SK-N-SH (cell line): ENCODE results near the gene KRT2. TPM values are rescaled to one million over a fixed set of nuclear protein-coding genes. Genes with fewer than 3 reads are reported as not detected.

Experiments used
- CTCF ChIA-PET: fragments of 300-600, 350-600 bp; formaldehyde crosslinking; extraction: SDS; loops from one replicate; lab custom pipeline; 2021; lab: Yijun Ruan, JAX
- POLR2A ChIA-PET: fragments of 350-600 bp; sonication (Branson Sonifier 250); formaldehyde crosslinking; extraction: SDS; loops from one replicate; lab custom pipeline; 2020; ENCODE audit warnings: antibody characterized with exemption, inconsistent platforms; lab: Yijun Ruan, JAX
- DNase-seq: peaks from one replicate; pipeline ENCODE4 v3.0.0; 2012
- H2AFZ ChIP-seq: fragments of 200-600 bp; sonication (generic); 2 replicates; pipeline ENCODE4 v1.8.1; 2016; ENCODE audit warnings: antibody characterized with exemption, mild to moderate bottlenecking, low read depth
- H3F3A ChIP-seq: fragments of 200-600 bp; sonication (generic); replicated peaks from 2 replicates; pipeline ENCODE3; 2016; ENCODE audit warnings: antibody characterized with exemption, mild to moderate bottlenecking; ENCODE audit not compliant: insufficient read depth
- H3K27ac ChIP-seq, 2 experiments: fragments of 200-500 bp in 1 of 2; fragments of 200-600 bp in 1 of 2; sonication (Bioruptor generic) in 1 of 2; sonication (generic), shearing (Covaris generic) in 1 of 2; 2 replicates each; pipeline versions ENCODE4 v1.5.1 to v1.6.1; 2014 to 2016; ENCODE audit warnings: low read depth in 2 of 2, inconsistent platforms in 1 of 2, low read length in 1 of 2, mild to moderate bottlenecking in 1 of 2, mixed read lengths in 1 of 2
- H3K27me3 ChIP-seq: fragments of 200-600 bp; sonication (generic), shearing (Covaris generic); 2 replicates; pipeline ENCODE4 v1.6.1; 2016; ENCODE audit warnings: mixed run types; ENCODE audit not compliant: insufficient read depth
- H3K36me3 ChIP-seq, 2 experiments: fragments of 200-500 bp in 1 of 2; fragments of 200-600 bp in 1 of 2; sonication (Bioruptor generic) in 1 of 2; sonication (generic) in 1 of 2; replicated peaks in 1 of 2; 2 replicates each; pipeline versions ENCODE3 to v1.5.1; 2014 to 2016; ENCODE audit warnings: low read length in 1 of 2, mild to moderate bottlenecking in 1 of 2; ENCODE audit not compliant: insufficient read depth in 2 of 2, control insufficient read depth in 1 of 2
- H3K4me1 ChIP-seq, 2 experiments: fragments of 200-500 bp in 1 of 2; fragments of 200-600 bp in 1 of 2; sonication (Bioruptor generic) in 1 of 2; sonication (generic), shearing (Covaris generic) in 1 of 2; 2 replicates each; pipeline versions ENCODE4 v1.5.1 to v1.6.1; 2014 to 2016; ENCODE audit warnings: low read depth in 1 of 2, low read length in 1 of 2, mixed run types in 1 of 2; ENCODE audit not compliant: insufficient read depth in 2 of 2, control insufficient read depth in 1 of 2
- H3K4me2 ChIP-seq: fragments of 200-600 bp; sonication (generic), shearing (Covaris generic); 2 replicates; pipeline ENCODE4 v1.6.1; 2017; ENCODE audit warnings: mixed run types
- H3K4me3 ChIP-seq, 2 experiments: fragments of 200-500 bp in 1 of 2; fragments of 200-600 bp in 1 of 2; sonication (Bioruptor generic) in 1 of 2; sonication (generic), shearing (Covaris generic) in 1 of 2; 2 replicates each; pipeline versions ENCODE4 v1.5.1 to v1.8.1; 2014 to 2016; ENCODE audit warnings: low read depth in 2 of 2, inconsistent platforms in 1 of 2, low read length in 1 of 2, mild to moderate bottlenecking in 1 of 2, mixed read lengths in 1 of 2, moderate library complexity in 1 of 2
- H3K79me2 ChIP-seq: fragments of 200-600 bp; sonication (generic); 2 replicates; pipeline ENCODE4 v1.8.1; 2017; ENCODE audit warnings: mild to moderate bottlenecking; ENCODE audit not compliant: insufficient read depth
- H3K9ac ChIP-seq: fragments of 200-600 bp; sonication (generic); 2 replicates; pipeline ENCODE4 v1.6.1; 2017; ENCODE audit warnings: mixed run types
- H3K9me2 ChIP-seq: fragments of 200-600 bp; sonication (generic); 2 replicates; pipeline ENCODE4 v1.6.1; 2017; ENCODE audit warnings: mixed run types
- H3K9me3 ChIP-seq: fragments of 200-600 bp; sonication (generic); 2 replicates; pipeline ENCODE4 v1.6.1; 2017; ENCODE audit warnings: mixed run types, mild to moderate bottlenecking, moderate library complexity
- H4K20me1 ChIP-seq: fragments of 200-600 bp; sonication (generic); 2 replicates; pipeline ENCODE4 v1.6.1; 2017; ENCODE audit warnings: mild to moderate bottlenecking, mixed run types; ENCODE audit not compliant: insufficient read depth
- CHD2 ChIP-seq: fragments of 150-350 bp; IDR thresholded peaks from 2 replicates; pipeline ENCODE4 v1.6.1; 2018; ENCODE audit warnings: low read length; ENCODE audit not compliant: partially characterized antibody
- EP300 ChIP-seq, 2 experiments: IDR thresholded peaks; 2 replicates each; pipeline versions ENCODE4 v1.4.0 to v1.6.1; 2012; ENCODE audit warnings: borderline replicate concordance in 1 of 2, low read depth in 1 of 2, low read length in 1 of 2
- FOXJ3 ChIP-seq: sonication (generic); formaldehyde crosslinking; IDR thresholded peaks from 2 replicates; pipeline ENCODE4 v1.5.1; 2020; ENCODE audit warnings: mild to moderate bottlenecking, missing genetic modification reagents
- FOXM1 ChIP-seq: IDR thresholded peaks from 2 replicates; pipeline ENCODE4 v1.4.0; 2012; ENCODE audit warnings: low read depth, mild to moderate bottlenecking
- GATA2 ChIP-seq: sonication (generic); formaldehyde crosslinking; IDR thresholded peaks from 2 replicates; pipeline ENCODE4 v1.5.0; 2020; ENCODE audit warnings: mild to moderate bottlenecking, missing genetic modification reagents
- IRF3 ChIP-seq: fragments of 150-350 bp; IDR thresholded peaks from 2 replicates; pipeline ENCODE4 v1.6.1; 2016; ENCODE audit warnings: mild to moderate bottlenecking, low read depth, low read length
- MEF2A ChIP-seq: IDR thresholded peaks from 2 replicates; pipeline ENCODE4 v1.4.0; 2012; ENCODE audit warnings: low read depth, borderline replicate concordance
- NFIC ChIP-seq: IDR thresholded peaks from 2 replicates; pipeline ENCODE4 v1.4.0; 2012; ENCODE audit warnings: borderline replicate concordance
- POLR2AphosphoS5 ChIP-seq: IDR thresholded peaks from 2 replicates; pipeline ENCODE4 v1.6.1; 2012; ENCODE audit warnings: low read depth, low read length
- RCOR1 ChIP-seq: fragments of 150-350 bp; IDR thresholded peaks from 2 replicates; pipeline ENCODE4 v1.6.1; 2017; ENCODE audit warnings: antibody characterized with exemption, low read length
- RFX5 ChIP-seq: IDR thresholded peaks from 2 replicates; pipeline ENCODE4 v1.6.1; 2012; ENCODE audit warnings: mild to moderate bottlenecking, improper control_type of control experiment, low read length
- SMC3 ChIP-seq: IDR thresholded peaks from 2 replicates; pipeline ENCODE4 v1.6.1; 2012; ENCODE audit warnings: low read depth, low read length, improper control_type of control experiment
- TAF1 ChIP-seq: IDR thresholded peaks from 2 replicates; pipeline ENCODE4 v1.6.1; 2012; ENCODE audit warnings: low read depth, mild to moderate bottlenecking, low read length, moderate library complexity, borderline replicate concordance
- TCF12 ChIP-seq: IDR thresholded peaks from 2 replicates; pipeline ENCODE4 v1.4.0; 2012
- USF1 ChIP-seq: IDR thresholded peaks from 2 replicates; pipeline ENCODE4 v1.4.0; 2012; ENCODE audit warnings: low read depth, borderline replicate concordance
- WGBS: methylation state at CpG from one replicate; pipeline ENCODE4 v1.1.6; 2017; ENCODE audit warnings: low lambda C conversion rate; 5-methylcytosine and 5-hydroxymethylcytosine counted together
- polyA plus RNA-seq, 3 experiments: library from polyadenylated mRNA; depleted of rRNA; stranded (reverse); fragments of >200 nt; gene quantifications; 2 replicates each; pipeline ENCODE4 v1.2.3, GENCODE V29; 2012
- TF ChIP-seq, protein P1 (sequence below): IDR thresholded peaks from 2 replicates; pipeline ENCODE4; 2012

Gene KRT2
- polyA plus RNA-seq, 1 of the 3 experiments (the other 2 are of a cell fraction) = not detected

DNA sequence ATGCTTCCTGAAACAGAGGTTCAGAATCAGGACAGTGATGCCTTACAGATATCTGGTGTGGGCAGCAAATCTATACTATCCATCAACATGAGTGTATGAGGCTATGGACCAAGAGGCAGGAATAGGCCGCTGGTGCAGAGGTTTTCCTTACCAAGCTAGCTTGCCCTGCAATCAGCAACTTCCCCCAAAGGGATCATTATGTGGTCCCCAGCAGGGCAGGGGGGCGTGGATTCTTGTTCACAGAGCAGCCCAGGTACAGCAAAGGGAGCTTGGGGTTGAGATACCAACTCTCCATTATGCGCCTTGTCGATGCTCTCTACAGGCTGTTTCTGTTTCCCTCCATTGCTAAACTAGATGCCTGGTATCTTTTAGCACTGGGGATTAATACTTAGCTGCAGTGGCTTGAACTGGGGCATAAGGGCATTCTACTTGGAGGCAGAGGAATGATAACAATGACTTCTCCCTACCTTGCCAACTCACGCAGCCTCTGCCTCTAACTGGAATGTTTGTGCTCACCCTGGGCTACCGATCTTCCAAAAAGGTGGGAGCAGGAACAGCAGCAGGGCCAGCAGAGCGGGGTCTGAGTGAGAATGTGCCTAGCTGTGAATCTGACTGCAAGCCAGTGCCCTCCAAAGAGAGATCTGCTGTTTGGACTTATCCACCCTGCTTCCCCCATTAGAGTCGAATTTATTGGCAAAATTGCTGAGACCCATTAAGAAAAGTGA, 38.5 kb upstream of the KRT2 start:
- CTCF ChIA-PET = interaction anchor here (0.7 to 1.2 kb wide), 3 partner anchors 9 to 311 kb away, joined by 3 to 5 read pairs (median 4); partner anchors contain the start of gene KRT1
- peaks cover 50% of the 10 kb centered on the region for H3K27me3 ChIP-seq

DNA sequence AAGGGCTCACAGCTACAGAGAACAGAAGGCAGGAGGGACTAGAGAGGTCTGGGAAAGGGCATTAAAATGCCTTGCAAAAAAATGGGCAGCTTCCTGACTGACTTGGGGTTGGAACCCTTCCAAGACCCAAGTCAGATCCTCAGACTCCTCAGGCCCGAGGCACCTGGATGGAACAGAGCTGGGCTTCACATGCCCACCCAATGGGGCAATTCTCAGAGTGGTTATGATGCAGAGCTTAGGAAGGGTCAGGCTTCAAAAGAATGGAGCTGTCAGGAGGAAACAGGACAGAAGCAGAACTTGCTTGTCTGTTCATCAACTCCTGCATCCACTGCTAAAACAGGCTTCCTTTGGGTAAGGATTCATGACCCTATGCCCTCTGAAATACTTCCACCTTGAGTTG, 37.9 kb upstream of the KRT2 start:
- Histone ChIP-seq H3K9me3 (no peaks in the 10 kb centered on the region), H3K4me3 (no peak overlapping the region), H3K27ac (no peak overlapping the region), H3K36me3 (no peaks in the 10 kb centered on the region), H3F3A (no peaks in the 10 kb centered on the region), H3K9ac (no peak overlapping the region), H3K4me1 (peaks cover 0 to 13% of the 10 kb centered on the region in 2 experiments; a peak in 1 of 4 replicates), H4K20me1 (no peaks in the 10 kb centered on the region), H3K79me2 (no peaks in the 10 kb centered on the region), H3K27me3 (peaks cover 53% of the 10 kb centered on the region), H3K4me2 (no peak overlapping the region), H3K9me2 (no peaks in the 10 kb centered on the region), H2AFZ (no peak overlapping the region)
- ChIA-PET CTCF (interaction anchor here (0.9 to 1.2 kb wide), 2 partner anchors 9 to 189 kb away, joined by 3 to 4 read pairs; partner anchors contain the start of gene KRT1), POLR2A (interaction anchor here (1.3 kb wide), 1 partner anchor 9 kb away, joined by 3 read pairs; the partner anchor contains the start of gene KRT1)
- DNase-seq = no peak
- WGBS = 13% methylated on average over 1 of the region's 1 CpG
- no peak for TF ChIP-seq RCOR1
- TF ChIP-seq POLR2AphosphoS5 = no peak
- no peak for TF ChIP-seq IRF3
- no peak for TF ChIP-seq FOXJ3
- TF ChIP-seq MEF2A = no peak
- no peak for TF ChIP-seq USF1
- TF ChIP-seq SMC3 = no peak
- TF ChIP-seq FOXM1 = no peak
- no peak for TF ChIP-seq CHD2
- no peak for TF ChIP-seq TCF12
- no peak for TF ChIP-seq GATA2 (CRISPR knock-in tag)
- TF ChIP-seq, protein P1, sequence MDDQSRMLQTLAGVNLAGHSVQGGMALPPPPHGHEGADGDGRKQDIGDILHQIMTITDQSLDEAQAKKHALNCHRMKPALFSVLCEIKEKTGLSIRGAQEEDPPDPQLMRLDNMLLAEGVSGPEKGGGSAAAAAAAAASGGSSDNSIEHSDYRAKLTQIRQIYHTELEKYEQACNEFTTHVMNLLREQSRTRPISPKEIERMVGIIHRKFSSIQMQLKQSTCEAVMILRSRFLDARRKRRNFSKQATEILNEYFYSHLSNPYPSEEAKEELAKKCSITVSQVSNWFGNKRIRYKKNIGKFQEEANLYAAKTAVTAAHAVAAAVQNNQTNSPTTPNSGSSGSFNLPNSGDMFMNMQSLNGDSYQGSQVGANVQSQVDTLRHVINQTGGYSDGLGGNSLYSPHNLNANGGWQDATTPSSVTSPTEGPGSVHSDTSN = no peak

More for the DNA sequence above, 38.5 kb upstream of the KRT2 start:
- POLR2A ChIA-PET = interaction anchor here (1.3 kb wide), 1 partner anchor 10 kb away, joined by 3 read pairs; the partner anchor contains the start of gene KRT1
- Histone ChIP-seq H3K9me3 (no peaks in the 10 kb centered on the region), H3F3A (no peaks in the 10 kb centered on the region), H3K9me2 (no peaks in the 10 kb centered on the region), H3K79me2 (no peaks in the 10 kb centered on the region), H4K20me1 (no peaks in the 10 kb centered on the region), H3K4me2 (peak overlapping the region; percentile 73), H2AFZ (no peak overlapping the region), H3K27ac (no peak overlapping the region), H3K4me1 (peaks cover 0 to 13% of the 10 kb centered on the region in 2 experiments; a peak in 1 of 4 replicates), H3K4me3 (no peak overlapping the region), H3K9ac (no peak overlapping the region), H3K36me3 (no peaks in the 10 kb centered on the region)
- TF ChIP-seq IRF3 (no peak), MEF2A (no peak), EP300 (IDR thresholded peaks at IDR 0.05; ENCODE audit: borderline replicate concordance in 1 of 2, low read depth in 1 of 2, low read length in 1 of 2) (no peak), RFX5 (no peak), POLR2AphosphoS5 (no peak), USF1 (no peak), SMC3 (no peak), TAF1 (no peak), NFIC (no peak)
- TF ChIP-seq, protein P1 = no peak
- 52% methylated on average over 8 of the region's 8 CpGs for WGBS
- no peak for DNase-seq
